ENCODE results near the gene KDSR.

The KDSR gene

GRCh38 chr18:63320123-63320974, 46.7 kb downstream of the KDSR start:
- peak; percentile 61 for DNase-seq (ENCODE audit: low read depth)

- no peak for DNase-seq (ENCODE audit: low read depth)
Measured at GRCh38 chr18:63319383-63320122, 47.5 kb downstream of the KDSR start, which contains the start of gene BCL2. Gene BCL2 (minus strand): TSS chr18:63319769.

- DNase-seq (ENCODE audit: low read depth), result no peak
Measured at GRCh38 chr18:63318889-63319382, 48.1 kb downstream of the KDSR start.

GRCh38 chr18:63317982-63318888, 48.8 kb downstream of the KDSR start:
- peak; percentile 56 for DNase-seq (ENCODE audit: low read depth)

- DNase-seq (ENCODE audit: low read depth), result no peak
Measured at GRCh38 chr18:63317556-63317946, 49.5 kb downstream of the KDSR start.

GRCh38 chr18:63316612-63317555, 50.1 kb downstream of the KDSR start:
- DNase-seq (ENCODE audit: low read depth), result no peak

- no peak for DNase-seq (ENCODE audit: low read depth)
Measured at GRCh38 chr18:63315876-63316275, 51.1 kb downstream of the KDSR start.

- no peak for DNase-seq (ENCODE audit: low read depth)
Measured at GRCh38 chr18:63315131-63315662, 51.8 kb downstream of the KDSR start.

- DNase-seq (ENCODE audit: low read depth), result no peak
Measured at GRCh38 chr18:63314062-63314790, 52.8 kb downstream of the KDSR start.

GRCh38 chr18:63313396-63313917, 53.5 kb downstream of the KDSR start:
- no peak for DNase-seq (ENCODE audit: low read depth)

- DNase-seq (ENCODE audit: low read depth), result no peak
Measured at GRCh38 chr18:63312737-63313395, 54.1 kb downstream of the KDSR start.

GRCh38 chr18:63312019-63312409, 55.0 kb downstream of the KDSR start:
- no peak for DNase-seq (ENCODE audit: low read depth)

- no peak for DNase-seq (ENCODE audit: low read depth)
Measured at GRCh38 chr18:63311118-63312018, 55.6 kb downstream of the KDSR start.

GRCh38 chr18:63309422-63309821, 57.6 kb downstream of the KDSR start:
- no peak for DNase-seq (ENCODE audit: low read depth)

- DNase-seq (ENCODE audit: low read depth), result no peak
Measured at GRCh38 chr18:63307551-63308200, 59.3 kb downstream of the KDSR start.

GRCh38 chr18:63306819-63307550, 60.0 kb downstream of the KDSR start:
- no peak for DNase-seq (ENCODE audit: low read depth)

- no peak for DNase-seq (ENCODE audit: low read depth)
Measured at GRCh38 chr18:63306249-63306648, 60.8 kb downstream of the KDSR start.
